HG03521 (cell line): ENCODE results near the gene NSD1.
"Not testable (repeated sequence)": the region's sequence is repeated elsewhere in the genome, so short reads cannot be mapped to it uniquely, and the experiment has no call there.

Experiments used
- ATAC-seq: cut with Tn5 transposase; IDR thresholded peaks from one replicate; pipeline ENCODE4 v1.9.1; 2021; ENCODE audit warnings: mild to moderate bottlenecking, moderate library complexity; ENCODE audit not compliant: unreplicated experiment

The NSD1 gene

GRCh38 chr5:177222269-177222668 lies 88.7 kb downstream of the NSD1 start:
- no peak for ATAC-seq

DNA sequence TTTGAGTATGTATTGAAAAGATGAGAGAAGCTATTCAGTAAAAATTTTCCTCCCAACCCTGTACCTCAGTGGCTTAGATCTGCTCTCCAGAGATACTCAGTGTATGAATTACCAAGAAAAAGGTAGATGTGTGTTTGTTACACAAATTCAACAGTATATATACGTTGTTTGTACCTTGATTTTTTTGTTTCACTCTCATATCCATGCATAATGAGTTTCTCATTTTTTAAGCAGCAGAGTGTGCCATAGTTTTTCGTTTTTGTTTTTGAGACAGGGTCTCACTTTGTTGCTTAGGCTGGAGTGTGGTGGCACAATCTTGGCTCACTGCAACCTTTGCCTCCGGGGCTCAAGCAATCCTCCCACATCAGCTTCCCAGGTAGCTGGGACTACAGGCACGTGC lies 92.2 kb downstream of the NSD1 start:
- no peak for ATAC-seq

GRCh38 chr5:177226860-177227259 lies 93.3 kb downstream of the NSD1 start:
- ATAC-seq = no peak

DNA sequence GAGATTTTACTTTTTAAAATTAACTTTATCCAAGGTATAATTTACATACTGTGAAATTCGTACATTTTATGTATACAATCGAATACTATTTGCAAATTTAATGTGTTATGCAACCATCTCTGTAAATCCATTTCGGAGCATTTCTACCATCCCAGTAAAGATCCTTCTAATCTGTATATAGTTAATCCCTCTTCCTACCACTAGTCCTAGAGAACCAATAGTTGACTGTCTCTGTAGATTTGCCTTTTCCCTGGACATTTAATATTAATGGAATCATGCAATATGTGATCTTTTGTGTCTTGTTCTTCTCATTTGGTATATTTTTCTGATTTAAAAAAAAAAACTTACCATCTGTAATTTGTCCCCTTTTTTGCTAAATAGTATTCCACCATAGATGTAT lies 95.2 kb downstream of the NSD1 start:
- no peak for ATAC-seq

DNA sequence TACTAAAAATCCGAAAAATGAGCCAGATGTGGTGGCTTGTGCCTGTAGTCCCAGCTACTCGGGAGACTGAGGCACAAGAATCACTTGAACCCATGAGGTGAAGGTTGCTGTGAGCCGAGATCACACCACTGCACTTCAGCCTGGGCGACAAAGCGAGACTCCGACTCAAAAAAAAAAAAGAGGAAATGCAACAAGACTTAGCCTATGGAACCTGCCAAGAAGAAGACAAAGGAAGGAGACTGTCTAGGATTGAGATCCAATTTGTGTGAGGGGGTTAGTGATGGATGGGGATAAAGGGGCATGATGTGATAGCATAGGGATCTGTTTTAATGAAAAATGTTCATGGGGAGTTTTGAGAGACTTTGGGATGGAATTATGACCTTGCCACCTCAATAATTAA lies 97.1 kb downstream of the NSD1 start:
- ATAC-seq = no peak

DNA sequence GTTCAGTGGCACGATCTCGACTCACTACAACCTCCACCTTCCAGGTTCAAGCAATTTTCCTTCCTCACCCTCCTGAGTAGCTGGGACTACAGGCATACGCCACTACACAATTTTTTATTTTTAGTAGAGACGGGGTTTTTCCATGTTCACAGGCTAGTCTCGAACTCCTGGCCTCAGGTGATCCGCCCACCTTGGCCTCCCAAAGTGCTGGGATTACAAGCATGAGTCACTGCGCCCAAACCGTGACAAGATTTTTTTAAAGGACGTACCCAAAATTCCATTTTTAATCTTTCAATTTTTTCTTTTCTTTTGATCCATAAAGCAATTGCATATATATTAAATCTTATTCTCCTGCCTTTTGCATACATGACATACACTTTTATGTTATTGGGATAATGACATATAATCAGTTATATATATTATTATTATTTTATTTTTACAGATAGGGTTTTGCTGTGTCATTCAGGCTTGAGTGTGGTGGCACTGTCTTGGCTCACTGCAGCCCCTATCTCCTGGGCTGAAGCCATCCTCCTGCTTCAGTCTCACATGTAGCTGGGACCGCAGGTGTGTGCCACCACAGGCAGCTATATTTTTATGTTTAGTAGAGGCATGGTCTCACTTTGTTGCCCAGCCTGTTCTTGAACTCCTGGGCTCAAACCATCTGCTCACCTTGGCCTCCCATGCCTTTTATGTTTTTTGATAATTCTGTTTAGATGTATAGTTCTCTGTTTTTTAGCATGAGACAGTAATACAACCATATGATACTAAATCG lies 98.1 kb downstream of the NSD1 start:
- no peak for ATAC-seq

DNA sequence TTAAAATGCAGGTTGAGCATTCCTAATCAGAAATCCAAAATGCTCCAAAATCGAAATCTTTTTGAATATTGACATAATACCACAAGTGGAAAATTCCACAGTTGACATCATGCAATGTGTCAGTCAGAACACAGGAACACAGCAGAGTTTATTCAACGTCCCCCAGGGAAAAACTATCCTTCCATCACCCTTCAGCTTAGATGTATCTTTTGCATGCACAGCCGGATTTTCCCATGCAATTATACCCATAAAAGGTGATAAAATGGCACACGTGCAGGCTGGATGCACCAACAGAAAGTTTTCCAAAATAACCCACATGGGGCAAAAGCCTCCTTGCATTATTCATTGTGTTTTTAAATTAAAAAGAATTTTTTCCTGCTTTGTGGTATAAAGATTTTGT lies 98.8 kb downstream of the NSD1 start:
- ATAC-seq = no peak

- ATAC-seq = no peak
These were observed 99.2 kb downstream of the NSD1 start for GRCh38 chr5:177232761-177233160.

GRCh38 chr5:177233206-177233605 lies 99.6 kb downstream of the NSD1 start:
- no peak for ATAC-seq

- ATAC-seq = no peak
These were observed 100.2 kb downstream of the NSD1 start for GRCh38 chr5:177233802-177234201.

DNA sequence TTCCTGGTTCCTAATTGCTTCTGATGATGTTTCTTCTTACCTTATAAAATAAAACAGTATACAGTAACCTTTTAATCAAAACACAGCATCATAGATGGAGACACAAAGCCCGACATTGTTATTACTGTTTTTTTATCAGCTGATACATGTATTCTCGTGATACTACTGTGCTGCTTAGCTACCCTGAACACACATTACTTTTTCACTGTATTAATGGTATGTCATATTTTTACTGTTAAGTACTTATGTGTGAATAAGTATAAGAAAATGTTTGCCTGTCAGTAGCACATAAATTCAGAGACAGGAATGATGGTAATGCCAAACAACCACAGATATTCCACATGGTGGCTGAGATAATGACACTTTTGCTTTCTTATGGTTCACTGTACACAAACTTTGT lies 101.3 kb downstream of the NSD1 start:
- ATAC-seq = no peak

DNA sequence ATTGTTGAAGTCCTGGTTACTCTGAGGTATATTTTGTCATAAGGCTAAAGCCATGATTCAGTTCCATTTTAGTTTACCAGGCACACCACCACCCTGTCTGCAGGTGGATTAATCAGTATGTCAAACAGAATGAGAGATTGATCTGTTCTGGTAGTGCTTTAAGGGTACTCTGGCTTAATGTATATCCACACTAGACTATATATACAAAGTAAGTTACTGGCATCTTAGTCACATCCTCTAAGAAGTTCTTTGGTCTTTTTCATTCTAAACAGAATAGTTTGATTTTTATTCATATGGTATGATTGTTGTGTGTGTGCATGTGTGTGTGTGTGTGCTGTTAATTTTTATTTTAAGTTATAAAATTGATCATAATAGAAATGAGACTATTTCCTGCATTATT lies 108.2 kb downstream of the NSD1 start:
- ATAC-seq = no peak

- ATAC-seq = no peak
These were observed 108.7 kb downstream of the NSD1 start for GRCh38 chr5:177242304-177242703.

DNA sequence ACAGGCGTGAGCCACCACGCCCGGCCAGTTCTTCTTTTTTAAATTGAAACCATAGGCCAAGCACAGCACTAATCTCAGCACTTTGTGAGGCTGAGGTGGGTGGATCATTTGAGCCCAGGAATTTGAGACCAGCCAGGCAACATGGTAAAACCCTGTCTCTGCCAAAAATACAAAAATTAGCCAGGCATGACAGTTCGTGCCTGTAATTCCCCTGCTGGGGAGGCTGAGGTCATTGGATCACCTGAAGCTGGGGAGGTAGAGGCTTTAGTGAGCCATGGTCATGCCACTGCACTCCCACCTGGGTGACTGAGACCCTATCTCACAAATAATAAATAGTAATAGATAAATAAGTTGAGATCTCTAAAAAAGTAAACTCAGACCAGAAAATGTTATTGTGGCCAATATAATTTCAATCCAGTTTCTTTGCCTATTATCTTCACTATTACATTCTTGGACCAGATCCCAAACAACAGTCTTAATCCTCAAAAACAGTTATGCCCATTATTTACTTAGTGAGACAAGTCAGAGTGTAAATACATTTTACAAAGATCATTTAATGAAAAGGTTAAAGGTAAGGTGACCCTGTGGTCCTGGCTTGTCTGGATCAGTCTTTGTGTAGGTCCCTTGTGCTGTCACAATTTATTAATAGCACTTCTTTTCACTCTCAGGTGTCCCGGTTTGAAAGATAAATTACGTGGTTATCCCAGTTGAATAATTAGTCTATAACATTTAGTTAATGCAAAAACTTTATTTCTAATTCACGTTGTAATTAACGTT lies 116.4 kb downstream of the NSD1 start:
- no peak for ATAC-seq

GRCh38 chr5:177253252-177253651 lies 119.7 kb downstream of the NSD1 start:
- ATAC-seq = no peak

GRCh38 chr5:177256296-177256695 lies 122.7 kb downstream of the NSD1 start:
- ATAC-seq = no peak

GRCh38 chr5:177258711-177259110 lies 125.1 kb downstream of the NSD1 start:
- ATAC-seq = not testable (repeated sequence)

GRCh38 chr5:177260961-177261360 lies 127.4 kb downstream of the NSD1 start:
- ATAC-seq = no peak

DNA sequence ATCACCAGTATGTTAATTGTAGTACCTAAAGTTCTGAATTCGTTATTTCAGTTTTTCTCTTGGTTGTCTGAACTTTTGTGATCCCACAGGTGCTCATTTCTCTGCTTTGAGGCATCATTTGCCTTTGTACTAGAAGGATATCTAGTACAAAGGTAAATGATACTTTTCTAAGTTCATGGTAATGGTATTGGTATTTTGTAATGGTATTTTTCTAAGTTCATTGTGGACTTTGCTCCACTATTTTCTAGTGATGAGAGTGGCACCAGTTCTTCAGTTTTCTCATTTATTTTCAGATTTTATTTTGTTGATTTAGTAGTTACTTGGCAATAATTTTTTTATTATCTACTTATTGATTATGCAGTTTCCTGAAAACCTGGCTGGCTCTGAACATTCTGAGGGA lies 127.9 kb downstream of the NSD1 start:
- no peak for ATAC-seq

DNA sequence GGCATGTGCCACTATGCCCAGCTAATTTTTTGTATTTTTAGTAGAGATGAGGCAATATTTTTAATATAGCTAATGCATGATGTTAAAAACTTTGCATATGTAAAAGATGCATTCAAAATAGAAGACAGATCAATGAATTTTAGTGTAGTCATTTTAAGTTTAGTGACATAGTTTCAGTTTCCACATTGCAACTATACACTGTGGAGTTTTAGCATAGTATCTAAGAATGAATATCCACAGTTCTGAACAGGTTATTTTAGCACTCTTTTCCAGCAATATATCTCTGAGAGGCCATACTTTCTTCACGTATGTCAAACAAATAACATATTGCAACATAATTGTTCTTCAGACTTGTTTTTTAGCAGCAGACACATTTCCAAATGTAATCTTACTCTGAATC lies 130.6 kb downstream of the NSD1 start:
- no peak for ATAC-seq

DNA sequence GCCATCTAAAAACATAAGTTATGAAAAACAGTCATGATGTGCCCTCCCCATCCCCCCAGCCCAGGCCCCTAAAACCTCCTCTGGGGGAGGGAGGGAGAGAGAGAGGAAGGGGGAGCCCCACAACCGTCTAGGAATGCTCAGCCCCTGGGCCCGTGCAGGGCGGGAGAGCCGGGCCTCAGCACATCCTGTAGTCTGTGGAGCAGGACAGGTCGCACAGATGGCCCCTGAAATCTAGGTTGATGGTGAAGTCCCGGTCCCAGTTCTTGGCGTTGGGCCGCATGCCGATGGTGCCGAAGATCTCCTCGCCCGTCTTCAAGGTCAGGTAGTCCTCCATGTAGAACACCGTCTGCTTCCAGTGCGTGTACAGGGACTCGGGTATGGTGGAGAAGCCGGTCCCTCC lies 131.8 kb downstream of the NSD1 start:
- ATAC-seq = no peak

DNA sequence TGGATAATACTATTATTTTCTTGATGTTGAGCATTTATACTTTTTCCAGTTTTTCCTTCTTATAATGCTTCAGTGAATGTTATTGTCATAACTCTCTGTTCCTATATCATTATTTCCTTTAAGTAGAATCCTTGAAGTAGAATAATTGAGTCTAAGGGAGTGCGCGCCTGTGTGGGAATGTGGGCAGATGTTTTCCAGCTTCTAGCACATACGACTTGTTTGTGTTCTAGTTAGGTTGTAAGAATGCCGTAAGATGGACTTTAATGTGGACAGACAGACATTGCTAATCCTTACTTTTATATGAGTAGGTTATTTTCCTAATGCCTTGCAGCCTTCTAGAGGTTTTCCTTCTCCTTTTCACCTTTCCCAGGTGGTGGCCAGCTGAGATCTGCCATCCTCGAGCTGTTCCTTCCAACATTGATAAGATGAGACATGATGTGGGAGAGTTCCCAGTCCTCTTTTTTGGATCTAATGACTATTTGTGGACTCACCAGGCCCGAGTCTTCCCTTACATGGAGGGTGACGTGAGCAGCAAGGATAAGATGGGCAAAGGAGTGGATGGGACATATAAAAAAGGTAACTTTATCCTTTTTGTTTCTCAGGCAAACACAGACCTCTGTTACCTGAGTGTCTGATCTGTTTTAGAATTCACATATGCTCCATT lies 135.8 kb downstream of the NSD1 start:
- ATAC-seq = no peak
